NCI-H82 (cell line): ENCODE data around the gene STPG1.

Experiments
- DNase-seq: peaks from one replicate; lab custom pipeline; 2025; lab: John Stamatoyannopoulos, UW

The STPG1 gene

DNA sequence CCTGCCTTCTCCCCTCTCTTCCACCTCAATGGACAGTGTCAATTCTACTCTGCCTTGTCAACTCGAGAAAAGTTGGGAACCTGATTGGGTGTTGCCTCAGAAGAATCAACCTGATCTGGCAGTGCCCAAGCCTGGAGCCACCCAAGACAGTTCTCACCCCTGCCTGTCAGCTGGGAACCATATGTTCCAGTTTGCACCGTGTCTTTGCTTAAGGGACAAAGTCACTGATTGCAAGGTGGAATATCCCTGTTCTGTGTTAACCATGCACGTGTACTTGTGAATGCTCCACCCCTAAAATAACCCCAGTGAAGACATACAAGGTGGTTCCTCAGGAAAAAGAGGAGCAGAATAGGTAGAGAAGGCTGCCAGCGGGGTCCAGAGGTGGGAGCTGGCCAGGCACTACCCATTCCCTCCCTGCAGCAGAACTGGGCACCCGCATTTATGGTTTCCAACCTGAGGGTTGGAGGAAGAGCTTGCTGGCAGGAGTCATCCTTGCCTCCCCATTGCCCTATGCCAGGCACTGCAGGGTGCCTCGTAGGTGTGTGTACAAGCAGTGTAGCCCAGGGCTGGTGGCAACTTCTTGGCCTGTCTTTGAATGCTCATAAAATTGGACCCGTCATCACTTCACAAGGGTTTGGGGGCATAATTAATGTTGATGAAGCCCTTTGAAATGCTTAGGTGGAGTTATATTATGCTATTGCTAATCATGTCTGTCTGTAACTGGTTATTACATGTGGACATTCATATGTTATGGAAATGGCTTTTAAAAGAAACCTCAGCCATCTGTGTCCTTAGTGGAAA, 13.4 kb upstream of the STPG1 start:
- DNase-seq, result no peak

DNA sequence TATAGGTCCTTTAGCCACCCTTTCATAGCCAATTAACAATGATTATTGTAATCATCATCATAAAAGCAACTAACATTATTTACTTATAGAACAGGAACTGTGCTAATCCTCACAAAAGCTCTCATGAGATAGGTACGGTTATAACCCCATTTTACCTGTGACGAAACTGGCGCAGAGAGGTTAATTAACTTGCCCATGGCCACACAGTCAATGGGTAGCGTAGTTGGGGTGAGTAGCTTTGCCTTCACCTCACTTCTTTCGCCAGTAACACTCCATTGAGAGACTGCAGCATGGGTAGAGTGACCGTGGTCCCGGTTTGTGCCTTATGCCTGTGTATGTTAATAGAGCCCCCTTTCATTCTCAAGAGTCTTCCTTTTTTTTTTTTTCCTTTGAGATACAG, 12.3 kb upstream of the STPG1 start:
- no peak for DNase-seq

DNA sequence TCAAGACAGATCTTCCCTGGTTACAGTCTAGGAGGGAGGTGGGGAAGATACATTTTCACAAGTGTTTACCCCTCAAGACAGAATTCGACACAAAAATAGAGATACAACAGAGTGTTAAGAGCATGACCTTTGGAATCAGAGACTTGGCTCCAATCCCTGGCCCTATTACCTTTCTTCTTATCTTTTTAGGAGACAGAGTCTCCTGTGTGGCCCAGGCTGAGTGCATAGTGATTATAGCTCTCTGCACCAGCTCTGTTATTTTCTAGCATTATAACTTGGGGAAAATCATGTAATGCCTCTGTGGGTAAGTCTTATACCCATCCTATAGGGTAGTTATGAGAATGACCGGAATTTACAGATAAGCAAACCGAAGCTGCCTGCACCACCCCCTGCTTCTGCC, 11.9 kb upstream of the STPG1 start:
- DNase-seq, result no peak

DNA sequence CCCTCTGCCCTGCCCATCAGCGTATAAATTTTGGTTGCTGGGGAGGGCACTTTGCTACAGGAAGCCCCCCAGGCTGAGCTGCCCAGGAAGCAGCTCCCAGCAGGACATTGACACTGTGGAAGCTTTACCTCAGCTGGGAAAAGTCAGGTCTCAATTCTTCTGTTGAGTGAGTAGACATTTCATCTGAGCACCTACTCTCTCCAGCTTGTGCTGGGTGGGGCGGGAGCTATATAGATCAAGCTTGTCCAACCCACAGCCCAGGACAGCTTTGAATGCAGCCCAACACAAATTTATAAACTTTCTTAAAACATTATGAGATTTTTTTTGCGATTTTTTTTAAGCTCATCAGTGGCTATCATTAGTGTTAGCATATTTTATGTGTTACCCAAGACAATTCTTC, 11.4 kb upstream of the STPG1 start:
- DNase-seq, result no peak

DNA sequence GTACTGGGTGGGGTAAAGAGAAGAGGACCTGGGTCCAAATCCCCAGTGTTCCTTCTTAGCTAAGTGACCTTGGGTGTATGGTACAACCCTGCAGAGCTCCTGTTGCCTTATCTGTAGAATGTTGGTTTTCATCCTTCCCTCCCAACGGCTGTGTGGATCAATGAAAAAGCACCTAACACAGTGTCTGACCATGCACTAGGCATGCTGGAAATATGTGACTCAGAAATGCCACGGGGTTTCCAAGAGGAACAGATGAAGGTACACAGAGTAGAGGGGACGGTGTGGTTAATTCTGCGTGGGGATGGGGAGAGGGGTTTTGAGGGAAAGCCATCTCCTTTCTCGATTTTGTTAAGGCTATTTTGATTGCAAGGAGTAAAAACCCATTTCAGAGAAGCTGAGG, 10.6 kb upstream of the STPG1 start:
- no peak for DNase-seq

DNA sequence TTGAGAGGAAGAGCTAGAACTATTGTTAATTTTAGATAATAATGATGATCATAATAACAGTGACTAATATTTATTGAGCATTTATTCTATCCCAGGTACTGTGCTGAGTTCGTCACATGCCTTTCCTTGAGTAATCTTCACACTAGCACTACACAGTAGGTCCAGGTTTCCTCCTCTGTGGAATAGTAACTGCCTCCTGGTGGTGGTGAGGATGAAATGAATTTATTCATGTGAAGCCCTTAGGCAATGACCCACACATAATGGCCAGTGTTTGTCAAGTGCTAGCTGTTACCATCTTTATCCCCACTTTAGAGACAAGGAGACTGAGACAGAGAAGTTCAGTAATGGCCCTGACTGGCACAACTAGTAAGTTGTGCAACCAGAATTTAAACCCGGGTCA, 7.9 kb upstream of the STPG1 start:
- peak; percentile 17 for DNase-seq

DNA sequence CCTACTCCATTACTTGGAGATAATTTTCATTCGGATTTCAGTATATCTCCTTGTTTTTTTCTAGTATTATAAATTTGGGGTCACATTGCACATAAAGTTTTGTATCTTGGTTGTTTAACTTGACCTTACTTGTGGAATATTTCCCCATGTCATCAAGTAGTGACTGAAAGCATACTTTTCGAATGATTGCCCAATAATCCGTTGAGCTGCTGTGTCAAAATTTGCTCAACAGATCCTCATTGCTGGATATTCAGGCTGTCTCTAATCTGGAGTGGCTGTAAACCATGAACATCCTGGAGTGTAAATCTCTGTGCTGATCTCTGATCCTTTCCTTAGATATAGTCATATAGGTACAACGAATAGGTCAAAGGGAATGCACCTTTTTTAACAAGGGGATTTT, 7.0 kb upstream of the STPG1 start:
- no peak for DNase-seq

DNA sequence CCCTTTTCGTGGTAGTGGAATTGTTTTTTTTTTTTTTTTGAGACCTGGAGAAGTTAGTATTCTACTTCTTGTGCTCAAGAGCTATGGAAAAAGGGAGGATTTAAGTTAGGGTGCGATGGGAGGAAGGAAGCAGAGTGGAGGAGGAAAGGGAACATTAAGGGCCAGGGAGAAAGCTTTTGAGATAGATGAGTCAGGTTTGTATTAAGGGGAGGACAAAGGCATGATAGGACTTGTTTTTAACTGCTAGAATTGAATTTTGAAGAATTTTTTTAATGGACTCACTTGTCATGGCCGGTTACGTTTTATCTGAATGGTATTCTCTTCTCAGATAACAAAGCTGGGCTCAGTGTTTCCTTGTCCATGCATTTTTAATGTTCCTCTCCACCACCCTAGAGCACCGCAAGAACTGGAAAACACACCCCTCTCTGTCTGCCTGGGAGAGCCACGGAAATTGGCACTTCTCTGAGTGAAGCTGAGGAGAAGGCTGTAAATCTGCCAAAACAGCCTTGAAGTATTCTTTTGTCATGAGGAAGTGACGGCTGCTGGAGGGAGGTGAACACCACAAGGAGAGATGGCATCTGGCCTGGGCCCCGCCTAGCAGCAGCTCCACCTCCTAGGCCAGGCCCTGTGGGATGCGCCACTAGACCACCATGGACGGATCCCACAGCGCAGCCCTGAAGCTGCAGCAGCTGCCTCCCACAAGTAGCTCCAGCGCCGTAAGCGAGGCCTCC, 5.5 kb upstream of the STPG1 start:
- DNase-seq, result no peak

DNA sequence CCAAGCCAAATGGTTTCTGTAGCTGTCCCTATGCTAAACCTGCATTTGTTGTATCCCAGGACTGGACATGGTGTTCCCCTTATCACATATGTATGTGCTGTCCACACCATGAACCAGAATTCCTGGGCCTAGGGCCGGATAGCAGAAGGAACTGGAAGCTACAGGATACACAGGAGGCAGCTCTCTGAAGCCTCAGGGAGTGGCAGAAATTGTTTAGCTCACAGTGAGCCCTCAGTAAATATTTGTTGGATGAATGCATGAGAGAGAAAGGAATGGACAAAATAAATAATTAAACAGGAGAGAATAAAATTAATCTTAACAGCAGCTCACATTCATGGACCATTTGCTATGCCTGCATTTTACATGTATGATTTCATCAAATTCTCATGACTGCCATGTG, 4.1 kb upstream of the STPG1 start:
- DNase-seq, result no peak

DNA sequence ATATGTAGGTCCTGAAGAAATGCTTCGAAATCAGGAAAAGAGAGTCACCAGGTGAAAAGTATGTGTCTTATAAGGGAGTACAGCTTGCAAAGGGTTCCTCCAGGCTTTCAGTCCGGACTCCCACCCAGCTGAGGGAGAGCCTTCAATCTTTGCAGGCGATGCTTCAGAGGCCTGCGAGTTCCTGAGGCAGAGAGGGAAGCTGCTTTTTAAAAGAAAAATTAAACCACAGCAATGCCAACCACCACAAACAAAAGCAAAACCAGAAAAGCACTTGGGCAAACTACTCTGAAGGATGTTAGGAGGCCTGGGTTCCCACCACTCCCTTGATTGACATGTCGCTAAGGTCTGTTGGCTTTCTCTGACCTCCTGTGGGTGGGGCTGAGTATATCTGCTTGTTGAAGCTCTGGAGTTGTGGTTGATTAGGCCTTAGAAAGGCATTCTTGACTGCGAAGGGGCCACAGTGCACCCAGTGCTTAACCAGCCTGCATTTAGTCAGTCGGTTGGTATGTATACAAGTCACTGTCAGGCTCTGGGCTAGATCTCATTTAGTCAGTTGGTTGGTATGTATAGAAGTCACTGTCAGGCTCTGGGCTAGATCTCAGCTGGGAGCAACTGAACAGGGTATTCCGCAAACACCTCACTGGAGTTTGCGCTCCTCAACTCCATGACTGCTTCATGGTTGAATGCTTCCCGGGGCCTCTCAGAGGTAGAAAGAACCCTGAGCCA, 3.2 kb upstream of the STPG1 start:
- DNase-seq, result peak; percentile 30

DNA sequence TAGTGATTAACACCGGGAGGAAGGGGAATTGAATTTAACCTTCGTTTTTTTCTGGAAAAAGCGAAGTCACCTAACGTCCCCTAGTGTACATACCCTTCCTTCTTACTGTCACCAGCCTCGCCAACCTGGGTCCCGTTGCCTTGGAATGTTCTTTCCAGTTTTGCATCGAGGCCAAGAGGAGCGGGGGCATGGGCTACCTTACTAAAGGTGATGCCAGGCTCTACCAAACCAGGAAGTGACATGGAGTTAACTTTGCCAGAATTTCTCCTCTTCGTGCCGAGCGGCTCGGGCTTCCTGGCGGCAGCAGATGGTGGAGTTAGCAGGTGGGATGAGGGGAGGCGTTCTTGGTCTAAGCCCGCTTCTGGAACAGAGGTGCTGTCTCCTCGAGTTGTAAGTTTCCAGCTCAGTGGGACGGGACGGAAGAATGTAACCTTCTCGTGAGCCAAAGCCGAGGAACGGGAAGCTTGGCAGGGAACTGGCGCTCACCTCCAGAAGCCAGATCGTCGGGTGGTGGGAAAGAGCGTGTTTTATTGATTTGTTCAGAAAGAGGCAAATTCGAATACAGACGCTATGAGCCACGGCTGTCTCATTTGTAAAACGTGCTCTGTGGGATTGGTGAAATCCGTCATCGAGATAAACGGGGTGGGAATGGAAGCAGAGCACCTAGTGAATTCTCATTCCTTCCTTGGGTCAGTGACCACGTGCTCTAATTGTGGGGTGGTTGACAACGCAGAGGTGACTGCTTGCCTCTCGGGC, 2.5 kb upstream of the STPG1 start:
- DNase-seq, result peak; percentile 60

DNA sequence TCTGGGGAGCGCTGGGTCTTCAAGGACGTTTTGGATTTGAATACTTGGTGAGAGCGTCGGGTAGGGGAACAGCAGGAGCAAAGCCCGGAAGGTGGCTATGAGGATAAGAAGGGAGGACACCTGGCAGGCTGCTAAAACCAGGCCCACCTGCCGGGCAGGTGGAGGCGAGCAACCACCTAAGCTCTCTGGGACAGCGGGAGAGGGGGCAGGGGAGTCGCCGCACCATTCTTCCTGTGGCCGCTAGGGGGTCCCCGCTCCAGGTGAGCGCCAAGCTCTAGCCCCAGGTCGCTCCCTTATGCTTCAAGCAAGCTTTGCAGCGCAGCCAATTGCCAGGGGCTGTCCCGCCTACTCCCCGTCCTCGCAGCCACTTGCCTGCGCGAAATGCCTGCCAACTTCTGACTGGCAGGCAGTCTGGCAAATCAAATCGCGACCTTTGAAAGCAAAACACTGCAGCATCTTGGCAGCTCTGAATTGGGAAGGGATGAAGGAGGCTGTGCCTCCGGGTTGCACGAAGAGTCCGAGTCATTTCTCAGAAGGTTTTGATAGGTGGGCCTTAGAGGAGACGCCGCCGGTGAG, 1.8 kb upstream of the STPG1 start, which contains the start of gene NIPAL3:
NIPAL3 (plus strand) TSS at position 469 of the 576 bp plus-strand sequence. CDS start 3,746 bp downstream, outside the sequence.
- DNase-seq, result peak; percentile 99

DNA sequence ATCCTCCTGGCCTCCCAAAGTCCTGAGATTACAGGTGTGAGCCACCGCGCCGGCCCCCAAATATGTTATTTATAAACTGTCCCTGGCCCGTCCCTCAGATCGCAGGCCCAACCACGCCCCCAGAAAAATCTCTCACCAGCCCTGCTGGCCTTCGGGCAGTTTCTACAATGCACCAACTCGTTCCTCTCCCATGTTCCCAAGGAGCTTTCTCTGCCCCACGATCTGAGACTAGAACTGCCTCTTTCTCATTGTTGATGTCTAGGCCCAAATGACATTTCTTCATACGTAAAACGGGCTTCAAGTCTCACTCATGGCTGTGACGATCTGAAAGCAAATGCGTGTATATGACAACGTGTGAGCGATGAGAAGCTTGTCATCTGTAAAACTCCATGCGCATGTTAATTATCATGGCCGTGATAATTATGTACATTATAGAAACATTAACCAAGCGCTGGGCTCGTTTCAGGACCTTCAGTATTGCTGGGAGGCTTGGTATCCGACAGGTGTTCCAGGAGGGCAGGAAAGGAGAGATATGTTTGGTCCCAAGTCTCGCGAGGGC, 1.3 kb upstream of the STPG1 start:
- no peak for DNase-seq

DNA sequence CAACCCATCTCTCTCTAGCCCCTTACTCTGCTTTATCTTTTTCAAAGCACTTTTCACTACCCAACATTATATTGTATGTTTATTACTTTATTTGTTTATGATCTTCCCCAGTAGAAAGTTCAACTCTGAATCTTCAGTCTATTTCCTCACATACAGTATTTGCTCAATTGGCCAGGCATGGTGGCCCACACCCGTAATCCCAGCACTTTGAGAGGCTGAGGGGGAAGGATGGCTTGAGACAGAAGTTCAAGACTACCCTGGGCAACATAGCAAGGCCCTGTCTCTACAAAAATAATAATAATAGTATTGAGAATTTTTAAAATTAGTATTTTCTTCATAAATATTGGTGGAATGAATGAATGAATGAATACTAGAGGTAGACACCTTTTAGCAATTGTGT, 1.2 kb downstream of the STPG1 start:
- no peak for DNase-seq

DNA sequence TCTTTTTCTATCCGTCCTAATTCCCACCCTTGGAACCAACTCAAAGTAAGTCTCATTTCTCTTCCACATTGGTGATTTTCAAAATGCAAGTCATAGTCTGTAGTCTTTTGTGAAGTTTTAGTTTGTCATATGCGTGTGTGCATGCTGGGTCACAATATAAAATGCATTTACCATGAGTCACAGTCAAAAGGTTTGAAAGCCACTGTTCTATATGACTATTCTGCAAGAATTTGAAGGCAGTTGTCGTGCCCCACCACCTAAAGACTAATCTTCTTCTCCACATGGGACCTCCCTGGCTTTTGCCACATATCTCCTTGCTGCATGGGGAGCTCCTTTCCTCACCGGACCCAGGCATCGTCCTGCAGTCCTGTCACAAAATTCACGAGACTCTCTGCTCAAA, 1.6 kb downstream of the STPG1 start:
- no peak for DNase-seq

DNA sequence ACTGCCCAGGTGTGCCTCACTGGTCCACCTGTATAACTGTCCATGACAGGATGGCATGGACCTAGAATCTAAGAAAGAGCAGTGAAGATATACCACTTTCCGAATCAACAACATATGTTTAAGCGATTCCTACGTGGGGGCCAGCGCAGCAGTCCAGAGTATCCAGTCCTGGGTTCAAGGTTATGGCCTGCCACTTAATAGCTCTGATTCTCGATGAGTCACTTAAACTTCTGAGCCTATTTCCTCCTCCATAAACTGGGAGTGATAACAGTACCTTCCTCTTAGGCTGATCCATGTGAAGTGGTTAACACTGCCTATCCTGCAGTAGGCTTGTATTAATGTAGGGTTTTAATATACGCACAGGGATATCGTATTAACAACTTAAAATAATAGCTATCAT, 2.8 kb downstream of the STPG1 start:
- DNase-seq, result no peak

DNA sequence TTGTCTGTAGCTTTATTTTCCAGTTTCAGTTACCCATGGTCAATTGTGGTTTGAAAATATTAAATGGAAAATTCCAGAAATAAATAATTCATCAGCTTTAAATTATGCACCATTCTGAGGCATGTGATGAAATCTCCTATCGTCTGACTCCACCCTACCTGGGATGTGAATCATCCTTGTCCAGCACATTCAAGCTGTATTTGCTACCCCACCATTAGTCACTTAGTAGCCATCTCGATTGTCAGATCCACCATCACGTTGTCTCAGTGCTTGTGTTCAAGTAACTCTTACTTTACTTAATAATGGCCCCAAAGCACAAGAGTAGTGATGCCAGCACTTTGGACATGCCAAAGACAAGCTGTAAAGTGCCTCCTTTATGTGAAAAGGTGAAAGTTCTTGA, 4.0 kb downstream of the STPG1 start:
- no peak for DNase-seq

DNA sequence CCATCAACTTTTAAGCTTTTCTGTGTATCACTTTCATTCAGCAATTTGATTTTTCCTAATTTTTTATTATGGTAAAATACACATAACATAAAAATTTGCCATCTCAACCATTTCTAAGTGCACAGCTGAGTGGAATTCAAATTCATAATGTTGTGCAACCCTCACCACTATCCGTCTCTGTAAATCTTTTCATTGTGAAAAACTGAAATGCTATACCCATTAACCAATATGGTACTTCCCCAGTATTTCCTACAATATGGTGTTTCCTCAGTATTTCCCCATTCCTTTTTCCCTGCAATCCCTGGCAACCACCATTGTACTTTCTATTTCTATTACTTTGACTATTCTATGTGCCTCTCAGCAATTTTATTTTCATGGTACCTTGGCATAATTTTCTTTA, 6.8 kb downstream of the STPG1 start:
- no peak for DNase-seq

DNA sequence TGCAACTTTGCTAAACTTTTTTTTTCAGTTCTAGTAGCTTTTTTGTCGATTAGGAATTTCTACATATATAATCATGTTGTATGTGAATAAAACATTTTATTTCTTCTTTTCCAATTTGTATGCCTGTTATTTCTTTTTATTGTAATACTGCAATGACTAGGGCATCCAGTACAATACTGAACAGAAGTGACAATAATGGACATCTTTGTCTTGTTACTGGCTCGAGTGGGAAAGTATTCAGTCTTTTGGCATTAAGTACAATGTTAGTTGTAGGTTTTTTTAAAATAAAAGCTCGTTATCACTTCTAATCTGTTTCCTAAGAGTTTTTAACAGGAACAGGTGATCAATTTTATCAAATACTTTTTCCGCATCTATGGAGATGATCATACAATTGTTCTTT, 9.8 kb downstream of the STPG1 start:
- DNase-seq, result no peak

DNA sequence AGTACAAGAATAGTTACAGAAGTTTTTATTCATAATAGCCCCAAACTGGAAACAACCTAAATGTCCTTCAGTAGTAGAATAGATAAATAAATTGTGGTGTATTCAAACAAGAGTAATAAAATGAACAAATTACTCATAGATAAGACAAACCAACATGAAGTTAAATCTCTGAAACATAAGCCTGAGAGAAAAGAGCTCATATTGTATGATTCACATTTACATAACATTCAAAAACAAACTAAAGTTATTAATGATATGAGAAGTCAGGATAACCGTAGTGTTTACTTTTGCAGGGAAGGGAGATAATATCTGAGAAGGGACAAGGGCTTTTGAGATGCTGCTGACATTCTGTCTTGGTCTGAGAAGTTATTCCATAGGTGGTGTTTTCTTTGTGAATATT, 13.5 kb downstream of the STPG1 start:
- DNase-seq, result no peak

DNA sequence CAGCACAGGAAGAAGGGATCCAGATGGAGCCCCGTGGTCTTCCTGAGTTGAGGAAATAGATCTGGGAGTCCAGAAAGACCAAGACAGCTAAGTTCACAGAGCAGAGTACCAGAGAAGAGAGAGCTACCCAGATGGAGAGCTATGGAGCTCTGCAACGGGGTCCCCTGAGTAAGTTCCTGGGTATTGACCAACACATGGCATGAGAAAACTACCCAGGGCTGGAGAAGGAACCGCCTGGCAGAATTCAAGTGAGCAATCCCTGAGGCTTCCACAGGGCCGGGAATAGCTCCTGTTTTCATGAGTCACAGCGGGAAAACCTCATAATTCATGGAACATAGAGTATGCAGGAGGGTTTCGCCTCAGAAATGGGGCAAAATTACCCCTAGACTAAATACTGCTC, 19.7 kb downstream of the STPG1 start:
- DNase-seq, result no peak
